Spleen (tissue), 11 donors: ENCODE results near the gene H1-8. TPM values are rescaled to one million over a fixed set of nuclear protein-coding genes. Genes with fewer than 3 reads are reported as not detected.
A peak's percentile ranks its signal among the peaks of the same experiment; 100 is the strongest.

ENCODE experiments used
- DNase-seq: peaks from one replicate; pipeline ENCODE4 v3.0.0-alpha.2; 2020
- H3K27ac ChIP-seq, 8 donors: fragments of 200-600 bp; sonication (generic) in 7 of 8; 1 replicate in 4 of 8; 2 replicates in 4 of 8; pipeline versions ENCODE4 v1.5.0 to v1.8.0; 2016 to 2021; ENCODE audit warnings: inconsistent platforms in 4 of 8, mild to moderate bottlenecking in 4 of 8, moderate library complexity in 1 of 8
- H3K27me3 ChIP-seq, 7 donors: fragments of 200-600 bp; sonication (generic) in 6 of 7; replicated peaks in 1 of 7; 1 replicate in 4 of 7; 2 replicates in 3 of 7; pipeline versions ENCODE4 v1.5.0 to v1.8.0; 2016 to 2021; ENCODE audit warnings: inconsistent platforms in 3 of 7, mild to moderate bottlenecking in 1 of 7
- H3K36me3 ChIP-seq, 6 donors: fragments of 200-600 bp; sonication (generic) in 5 of 6; 1 replicate in 4 of 6; 2 replicates in 2 of 6; pipeline versions ENCODE4 v1.5.0 to v1.8.0; 2016 to 2021; ENCODE audit warnings: inconsistent platforms in 2 of 6
- H3K4me1 ChIP-seq, 6 donors: fragments of 200-600 bp; sonication (generic) in 5 of 6; 1 replicate in 3 of 6; 2 replicates in 3 of 6; pipeline versions ENCODE4 v1.5.0 to v1.8.0; 2016 to 2021; ENCODE audit warnings: inconsistent platforms in 3 of 6
- H3K4me3 ChIP-seq, 8 donors: fragments of 200-600 bp; sonication (generic) in 7 of 8; 1 replicate in 4 of 8; 2 replicates in 4 of 8; pipeline versions ENCODE4 v1.5.0 to v1.8.0; 2016 to 2021; ENCODE audit warnings: inconsistent platforms in 4 of 8, mild to moderate bottlenecking in 4 of 8, moderate library complexity in 2 of 8
- H3K9me3 ChIP-seq, 8 donors: fragments of 200-600 bp; sonication (generic) in 7 of 8; 1 replicate in 4 of 8; 2 replicates in 4 of 8; pipeline versions ENCODE4 v1.5.0 to v1.8.0; 2016 to 2021; ENCODE audit warnings: inconsistent platforms in 4 of 8
- POLR2A ChIP-seq, 3 donors: fragments of 450-650 bp; IDR thresholded peaks; one replicate each; pipeline ENCODE4 v1.5.1; 2017; ENCODE audit warnings: antibody characterized with exemption in 3 of 3, mild to moderate bottlenecking in 1 of 3
- POLR2AphosphoS5 ChIP-seq, 3 donors: sonication (generic); formaldehyde crosslinking; IDR thresholded peaks; one replicate each; pipeline ENCODE4 v1.5.1; 2017; ENCODE audit warnings: antibody characterized with exemption in 3 of 3
- WGBS, 5 donors: extraction: QIAGEN DNeasy Blood & Tissue Kit in 3 of 5; methylation state at CpG; one replicate each; pipeline versions ENCODE4 v1.1.5 to v1.1.7; 2013 to 2018; 5-methylcytosine and 5-hydroxymethylcytosine counted together
- intact Hi-C: fragments of 100-400 bp; cut with DNase I; formaldehyde crosslinking; loops from one replicate; pipeline ENCODE4 v1.15.0; 2023; ENCODE audit warnings: low total_unique reads
- polyA plus RNA-seq, 3 donors: library from polyadenylated mRNA; stranded (reverse); fragments of 200-250 nt; gene quantifications; one replicate each; pipeline ENCODE4 v1.2.1, GENCODE V29; 2013
- total RNA-seq, 7 donors: library from RNA; depleted of rRNA in 3 of 7; stranded (reverse); fragments of >200 nt in 3 of 7; fragmentation: NEBNext Ultra II Directional in 4 of 7; extraction: Animal tissue kit (Norgen Biotek cat#: 25700) in 4 of 7; gene quantifications; one replicate each; pipeline versions ENCODE4 v1.1.0 to v1.2.1, GENCODE V29; 2016 to 2021
- TF ChIP-seq, protein P1 (sequence below), 11 experiments: fragments of 200-600 bp in 7 of 11; fragments of 450-650 bp in 4 of 11; sonication (generic) in 4 of 11; IDR thresholded peaks in 8 of 11; conservative IDR thresholded peaks in 3 of 11; 1 replicate in 7 of 11; 2 replicates in 4 of 11; pipeline versions ENCODE4 v1.4.0 to v1.8.0; 2016 to 2021; ENCODE audit warnings: antibody characterized with exemption in 11 of 11, inconsistent platforms in 4 of 11, mild to moderate bottlenecking in 1 of 11
- donor health status: healthy with polysubstance abuse.
- donor health status: DM: no; HTN: no; CAD: no; lungs with moderate emphysema.
- donor health status: DM: no; HTN: no; CAD: no.
- donor health status: Bipolar disorder and iron deficiency.
- donor health status: healthy.
- donor health status: DM: no; HTN: no; CAD: no.
- donor health status: DM: yes; HTN: yes; CAD: no.

H1-8 gene
- total and polyA plus RNA-seq, 10 donors, result not detected

- Histone ChIP-seq H3K9me3 (no peaks in the 10 kb centered on the region), H3K27ac (peak overlapping the region; percentile 66 to 91 (median 86)), H3K27me3 (no peaks in the 10 kb centered on the region), H3K36me3 (no peaks in the 10 kb centered on the region), H3K4me1 (peaks cover 77 to 100% (median 99%) of the 10 kb centered on the region in 6 donors), H3K4me3 (peak overlapping the region in 2 of 8 donors; percentile 8 to 28)
- TF ChIP-seq POLR2A (IDR thresholded peaks at IDR 0.05) (no peak), POLR2AphosphoS5 (IDR thresholded peaks at IDR 0.05) (peak; percentile 53 to 80 (median 79))
- TF ChIP-seq, protein P1, sequence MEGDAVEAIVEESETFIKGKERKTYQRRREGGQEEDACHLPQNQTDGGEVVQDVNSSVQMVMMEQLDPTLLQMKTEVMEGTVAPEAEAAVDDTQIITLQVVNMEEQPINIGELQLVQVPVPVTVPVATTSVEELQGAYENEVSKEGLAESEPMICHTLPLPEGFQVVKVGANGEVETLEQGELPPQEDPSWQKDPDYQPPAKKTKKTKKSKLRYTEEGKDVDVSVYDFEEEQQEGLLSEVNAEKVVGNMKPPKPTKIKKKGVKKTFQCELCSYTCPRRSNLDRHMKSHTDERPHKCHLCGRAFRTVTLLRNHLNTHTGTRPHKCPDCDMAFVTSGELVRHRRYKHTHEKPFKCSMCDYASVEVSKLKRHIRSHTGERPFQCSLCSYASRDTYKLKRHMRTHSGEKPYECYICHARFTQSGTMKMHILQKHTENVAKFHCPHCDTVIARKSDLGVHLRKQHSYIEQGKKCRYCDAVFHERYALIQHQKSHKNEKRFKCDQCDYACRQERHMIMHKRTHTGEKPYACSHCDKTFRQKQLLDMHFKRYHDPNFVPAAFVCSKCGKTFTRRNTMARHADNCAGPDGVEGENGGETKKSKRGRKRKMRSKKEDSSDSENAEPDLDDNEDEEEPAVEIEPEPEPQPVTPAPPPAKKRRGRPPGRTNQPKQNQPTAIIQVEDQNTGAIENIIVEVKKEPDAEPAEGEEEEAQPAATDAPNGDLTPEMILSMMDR (IDR thresholded peaks at IDR 0.05 in 8 of 11, conservative IDR thresholded peaks at IDR 0.05 in 3 of 11), result no peak
- peak; percentile 88 for DNase-seq
- intact Hi-C loops, result no loop called here
- WGBS, 5 donors, result 38 to 55% (median 42%) methylated on average over 25 to 27 of the region's 27 CpGs
Observed at GRCh38 chr3:129596194-129597086, 53.5 kb downstream of the H1-8 start.

DNA sequence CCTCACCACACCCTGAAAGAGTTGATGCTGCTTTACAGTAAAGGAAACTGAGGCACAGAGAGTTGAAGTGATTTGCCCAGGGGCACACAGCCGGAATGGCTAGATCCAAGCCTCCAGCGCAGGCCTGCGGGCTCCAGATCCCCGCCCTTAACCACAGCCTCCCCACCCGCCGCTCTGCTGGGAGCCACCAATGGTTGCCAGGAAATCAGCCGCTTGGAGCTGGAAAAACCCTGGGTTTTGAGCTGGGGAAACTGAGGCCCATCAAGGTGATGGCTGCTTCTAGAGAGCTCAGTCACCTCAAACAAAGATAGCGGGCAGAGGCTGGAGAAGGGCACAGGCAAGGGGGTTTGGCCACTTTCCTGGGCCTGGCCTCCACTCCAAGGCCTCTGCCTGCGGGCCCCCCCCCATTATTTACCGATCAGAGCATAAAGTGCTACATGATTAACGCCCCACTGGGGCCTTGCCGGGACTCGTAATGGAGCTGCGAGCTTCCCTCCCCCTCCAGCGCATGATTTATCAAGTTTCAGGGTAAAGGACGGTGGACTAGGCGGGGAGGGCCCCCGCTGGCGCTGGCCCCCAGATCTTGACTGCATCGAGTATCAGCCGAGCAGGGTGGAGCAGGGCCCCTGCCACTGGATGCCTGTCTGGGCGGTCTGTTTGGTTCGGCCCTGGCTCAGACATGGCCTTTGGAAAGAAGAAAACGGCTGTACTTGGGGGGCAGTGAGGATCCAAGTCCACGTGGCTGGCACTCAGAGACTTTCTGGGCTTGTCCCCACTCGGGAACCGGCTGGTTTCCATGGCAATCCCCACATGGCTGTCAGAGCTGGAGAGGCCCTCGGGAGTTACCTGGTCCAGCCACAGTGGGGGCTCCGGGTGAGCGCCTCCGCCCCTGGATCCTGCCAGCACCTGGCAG, 54.4 kb downstream of the H1-8 start:
- Histone ChIP-seq H3K4me3 (peak overlapping the region in 2 of 8 donors; percentile 8 to 28), H3K27me3 (no peaks in the 10 kb centered on the region), H3K4me1 (peaks cover 77 to 100% (median 99%) of the 10 kb centered on the region in 6 donors), H3K27ac (peak overlapping the region; percentile 66 to 91 (median 86)), H3K9me3 (no peaks in the 10 kb centered on the region), H3K36me3 (no peaks in the 10 kb centered on the region)
- intact Hi-C loops, result no loop called here
- 39 to 53% (median 44%) methylated on average over 17 to 31 of the region's 31 CpGs for WGBS, 5 donors
- DNase-seq, result no peak
- TF ChIP-seq POLR2A (IDR thresholded peaks at IDR 0.05) (no peak), POLR2AphosphoS5 (IDR thresholded peaks at IDR 0.05) (peak in 1 of 3 donors; percentile 19)
- TF ChIP-seq, protein P1 (IDR thresholded peaks at IDR 0.05 in 8 of 11, conservative IDR thresholded peaks at IDR 0.05 in 3 of 11), result no peak

- H3K4me1 ChIP-seq, result peaks cover 78 to 100% (median 99%) of the 10 kb centered on the region in 6 donors
Observed at GRCh38 chr3:129598000-129598381, 55.0 kb downstream of the H1-8 start.

More at GRCh38 chr3:129598000-129598381, 55.0 kb downstream of the H1-8 start:
- no peak for DNase-seq
- intact Hi-C loops, result no loop called here
- TF ChIP-seq POLR2AphosphoS5 (IDR thresholded peaks at IDR 0.05), result no peak
- TF ChIP-seq, protein P1 (IDR thresholded peaks at IDR 0.05 in 8 of 11, conservative IDR thresholded peaks at IDR 0.05 in 3 of 11), result no peak
- no peak for TF ChIP-seq POLR2A (IDR thresholded peaks at IDR 0.05)
- peak overlapping the region; percentile 66 to 91 (median 86) for H3K27ac ChIP-seq
- no peaks in the 10 kb centered on the region for H3K36me3 ChIP-seq
- H3K4me3 ChIP-seq, result no peak overlapping the region
- no peaks in the 10 kb centered on the region for H3K27me3 ChIP-seq
- no peaks in the 10 kb centered on the region for H3K9me3 ChIP-seq
- 48 to 68% (median 65%) methylated on average over 5 of the region's 5 CpGs for WGBS, 5 donors
